ENCODE results near the gene RHBDF1. TPM values are rescaled to one million over a fixed set of nuclear protein-coding genes. Genes with fewer than 3 reads are reported as not detected.

The RHBDF1 gene
- total RNA-seq, 1 experiment from 2014 or later: 60.8 TPM

- Mint-ChIP-seq H3K9me3 (no peaks in the 10 kb centered on the region), H3K4me3 (no peak overlapping the region), H3K27me3 (ENCODE audit: low read depth) (no peaks in the 10 kb centered on the region), H3K4me1 (peaks cover 8% of the 10 kb centered on the region; the same call in 1 of the 2 replicates), H3K36me3 (peaks cover 24% of the 10 kb centered on the region), H3K27ac (no peak overlapping the region)
- ChIA-PET POLR2A (interaction anchor here (1.3 kb wide), 1 partner anchor 15 kb away, joined by 3 read pairs; no protein-coding TSS in a partner anchor), CTCF (interaction anchor here (1.2 to 8.2 kb wide), 4 partner anchors 10 to 21 kb away, joined by 5 to 63 read pairs (median 22); no protein-coding TSS in a partner anchor)
- ATAC-seq (no peak), DNase-seq (ENCODE audit: low spot score) (no peak)
- no peak for TF ChIP-seq RELA (CRISPR knock-in tag; IDR thresholded peaks at IDR 0.05; ENCODE audit: borderline replicate concordance)
- no peak for TF ChIP-seq SOX15 (CRISPR knock-in tag; IDR thresholded peaks at IDR 0.05)
- TF ChIP-seq ZNF671 (CRISPR knock-in tag; IDR thresholded peaks at IDR 0.05): no peak
Observed at GRCh38 chr16:85865-86264, 13.4 kb upstream of the RHBDF1 start.

GRCh38 chr16:85407-85782 lies 13.0 kb upstream of the RHBDF1 start:
- Mint-ChIP-seq H3K9me3 (no peaks in the 10 kb centered on the region), H3K27ac (no peak overlapping the region; the same call in 1 of the 2 replicates), H3K4me3 (no peak overlapping the region), H3K4me1 (peaks cover 8% of the 10 kb centered on the region; the same call in 1 of the 2 replicates), H3K27me3 (ENCODE audit: low read depth) (no peaks in the 10 kb centered on the region), H3K36me3 (peaks cover 21% of the 10 kb centered on the region)
- CTCF ChIA-PET: interaction anchor here (0.6 to 8.2 kb wide), 5 partner anchors 10 to 97 kb away, joined by 5 to 63 read pairs (median 10); no protein-coding TSS in a partner anchor
- TF ChIP-seq, protein P1, sequence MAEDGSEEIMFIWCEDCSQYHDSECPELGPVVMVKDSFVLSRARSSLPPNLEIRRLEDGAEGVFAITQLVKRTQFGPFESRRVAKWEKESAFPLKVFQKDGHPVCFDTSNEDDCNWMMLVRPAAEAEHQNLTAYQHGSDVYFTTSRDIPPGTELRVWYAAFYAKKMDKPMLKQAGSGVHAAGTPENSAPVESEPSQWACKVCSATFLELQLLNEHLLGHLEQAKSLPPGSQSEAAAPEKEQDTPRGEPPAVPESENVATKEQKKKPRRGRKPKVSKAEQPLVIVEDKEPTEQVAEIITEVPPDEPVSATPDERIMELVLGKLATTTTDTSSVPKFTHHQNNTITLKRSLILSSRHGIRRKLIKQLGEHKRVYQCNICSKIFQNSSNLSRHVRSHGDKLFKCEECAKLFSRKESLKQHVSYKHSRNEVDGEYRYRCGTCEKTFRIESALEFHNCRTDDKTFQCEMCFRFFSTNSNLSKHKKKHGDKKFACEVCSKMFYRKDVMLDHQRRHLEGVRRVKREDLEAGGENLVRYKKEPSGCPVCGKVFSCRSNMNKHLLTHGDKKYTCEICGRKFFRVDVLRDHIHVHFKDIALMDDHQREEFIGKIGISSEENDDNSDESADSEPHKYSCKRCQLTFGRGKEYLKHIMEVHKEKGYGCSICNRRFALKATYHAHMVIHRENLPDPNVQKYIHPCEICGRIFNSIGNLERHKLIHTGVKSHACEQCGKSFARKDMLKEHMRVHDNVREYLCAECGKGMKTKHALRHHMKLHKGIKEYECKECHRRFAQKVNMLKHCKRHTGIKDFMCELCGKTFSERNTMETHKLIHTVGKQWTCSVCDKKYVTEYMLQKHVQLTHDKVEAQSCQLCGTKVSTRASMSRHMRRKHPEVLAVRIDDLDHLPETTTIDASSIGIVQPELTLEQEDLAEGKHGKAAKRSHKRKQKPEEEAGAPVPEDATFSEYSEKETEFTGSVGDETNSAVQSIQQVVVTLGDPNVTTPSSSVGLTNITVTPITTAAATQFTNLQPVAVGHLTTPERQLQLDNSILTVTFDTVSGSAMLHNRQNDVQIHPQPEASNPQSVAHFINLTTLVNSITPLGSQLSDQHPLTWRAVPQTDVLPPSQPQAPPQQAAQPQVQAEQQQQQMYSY (CRISPR knock-in tag; IDR thresholded peaks at IDR 0.05): no peak
- no peak for TF ChIP-seq ATF1 (CRISPR knock-in tag; IDR thresholded peaks at IDR 0.05)
- TF ChIP-seq MXD4 (CRISPR knock-in tag; IDR thresholded peaks at IDR 0.05; ENCODE audit: borderline replicate concordance): no peak
- TF ChIP-seq, protein P2, sequence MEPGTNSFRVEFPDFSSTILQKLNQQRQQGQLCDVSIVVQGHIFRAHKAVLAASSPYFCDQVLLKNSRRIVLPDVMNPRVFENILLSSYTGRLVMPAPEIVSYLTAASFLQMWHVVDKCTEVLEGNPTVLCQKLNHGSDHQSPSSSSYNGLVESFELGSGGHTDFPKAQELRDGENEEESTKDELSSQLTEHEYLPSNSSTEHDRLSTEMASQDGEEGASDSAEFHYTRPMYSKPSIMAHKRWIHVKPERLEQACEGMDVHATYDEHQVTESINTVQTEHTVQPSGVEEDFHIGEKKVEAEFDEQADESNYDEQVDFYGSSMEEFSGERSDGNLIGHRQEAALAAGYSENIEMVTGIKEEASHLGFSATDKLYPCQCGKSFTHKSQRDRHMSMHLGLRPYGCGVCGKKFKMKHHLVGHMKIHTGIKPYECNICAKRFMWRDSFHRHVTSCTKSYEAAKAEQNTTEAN (CRISPR knock-in tag; IDR thresholded peaks at IDR 0.05): no peak
- TF ChIP-seq ATF6 (CRISPR knock-in tag; IDR thresholded peaks at IDR 0.05): no peak
- TF ChIP-seq, protein P3, sequence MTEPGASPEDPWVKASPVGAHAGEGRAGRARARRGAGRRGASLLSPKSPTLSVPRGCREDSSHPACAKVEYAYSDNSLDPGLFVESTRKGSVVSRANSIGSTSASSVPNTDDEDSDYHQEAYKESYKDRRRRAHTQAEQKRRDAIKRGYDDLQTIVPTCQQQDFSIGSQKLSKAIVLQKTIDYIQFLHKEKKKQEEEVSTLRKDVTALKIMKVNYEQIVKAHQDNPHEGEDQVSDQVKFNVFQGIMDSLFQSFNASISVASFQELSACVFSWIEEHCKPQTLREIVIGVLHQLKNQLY (CRISPR knock-in tag; IDR thresholded peaks at IDR 0.05): no peak
- TF ChIP-seq FOXJ3 (CRISPR knock-in tag; IDR thresholded peaks at IDR 0.05; ENCODE audit: borderline replicate concordance): no peak
- TF ChIP-seq MAX (CRISPR knock-in tag; IDR thresholded peaks at IDR 0.05): no peak
- TF ChIP-seq ZBTB21 (CRISPR knock-in tag; IDR thresholded peaks at IDR 0.05; ENCODE audit: borderline replicate concordance): no peak
- TF ChIP-seq, protein P4, sequence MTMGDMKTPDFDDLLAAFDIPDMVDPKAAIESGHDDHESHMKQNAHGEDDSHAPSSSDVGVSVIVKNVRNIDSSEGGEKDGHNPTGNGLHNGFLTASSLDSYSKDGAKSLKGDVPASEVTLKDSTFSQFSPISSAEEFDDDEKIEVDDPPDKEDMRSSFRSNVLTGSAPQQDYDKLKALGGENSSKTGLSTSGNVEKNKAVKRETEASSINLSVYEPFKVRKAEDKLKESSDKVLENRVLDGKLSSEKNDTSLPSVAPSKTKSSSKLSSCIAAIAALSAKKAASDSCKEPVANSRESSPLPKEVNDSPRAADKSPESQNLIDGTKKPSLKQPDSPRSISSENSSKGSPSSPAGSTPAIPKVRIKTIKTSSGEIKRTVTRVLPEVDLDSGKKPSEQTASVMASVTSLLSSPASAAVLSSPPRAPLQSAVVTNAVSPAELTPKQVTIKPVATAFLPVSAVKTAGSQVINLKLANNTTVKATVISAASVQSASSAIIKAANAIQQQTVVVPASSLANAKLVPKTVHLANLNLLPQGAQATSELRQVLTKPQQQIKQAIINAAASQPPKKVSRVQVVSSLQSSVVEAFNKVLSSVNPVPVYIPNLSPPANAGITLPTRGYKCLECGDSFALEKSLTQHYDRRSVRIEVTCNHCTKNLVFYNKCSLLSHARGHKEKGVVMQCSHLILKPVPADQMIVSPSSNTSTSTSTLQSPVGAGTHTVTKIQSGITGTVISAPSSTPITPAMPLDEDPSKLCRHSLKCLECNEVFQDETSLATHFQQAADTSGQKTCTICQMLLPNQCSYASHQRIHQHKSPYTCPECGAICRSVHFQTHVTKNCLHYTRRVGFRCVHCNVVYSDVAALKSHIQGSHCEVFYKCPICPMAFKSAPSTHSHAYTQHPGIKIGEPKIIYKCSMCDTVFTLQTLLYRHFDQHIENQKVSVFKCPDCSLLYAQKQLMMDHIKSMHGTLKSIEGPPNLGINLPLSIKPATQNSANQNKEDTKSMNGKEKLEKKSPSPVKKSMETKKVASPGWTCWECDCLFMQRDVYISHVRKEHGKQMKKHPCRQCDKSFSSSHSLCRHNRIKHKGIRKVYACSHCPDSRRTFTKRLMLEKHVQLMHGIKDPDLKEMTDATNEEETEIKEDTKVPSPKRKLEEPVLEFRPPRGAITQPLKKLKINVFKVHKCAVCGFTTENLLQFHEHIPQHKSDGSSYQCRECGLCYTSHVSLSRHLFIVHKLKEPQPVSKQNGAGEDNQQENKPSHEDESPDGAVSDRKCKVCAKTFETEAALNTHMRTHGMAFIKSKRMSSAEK (CRISPR knock-in tag; IDR thresholded peaks at IDR 0.05; ENCODE audit: borderline replicate concordance): no peak
- POLR2A ChIA-PET: interaction anchor here (1.3 kb wide), 1 partner anchor 14 kb away, joined by 3 read pairs; no protein-coding TSS in a partner anchor
- no peak for ATAC-seq
- no peak for DNase-seq (ENCODE audit: low spot score)

Data from WTC11 (cell line).